CD14-positive monocyte (primary cell): ENCODE results near the gene MACF1. TPM values are rescaled to one million over a fixed set of nuclear protein-coding genes. Genes with fewer than 3 reads are reported as not detected.

Experiments used
- DNase-seq, 3 donors: peaks; one replicate each; pipeline ENCODE4 v3.0.0-alpha.2; 2011 to 2022
- H2AFZ ChIP-seq: 2 replicates; pipeline ENCODE4 v1.6.0; 2012; ENCODE audit warnings: mild to moderate bottlenecking, low read depth, low read length, inconsistent platforms; ENCODE audit not compliant: insufficient read depth, poor library complexity, severe bottlenecking
- H3K27ac ChIP-seq, 2 donors: 1 replicate in 1 of 2; 2 replicates in 1 of 2; pipeline ENCODE4 v1.5.1; 2012 to 2013; ENCODE audit warnings: low read length in 2 of 2, control low read depth in 1 of 2, inconsistent platforms in 1 of 2, low read depth in 1 of 2, mild to moderate bottlenecking in 1 of 2
- H3K27me3 ChIP-seq, 2 donors: one replicate each; pipeline versions ENCODE4 v1.6.0 to v1.6.1; 2011 to 2013; ENCODE audit warnings: low read length in 2 of 2; ENCODE audit not compliant: control insufficient read depth in 2 of 2, insufficient read depth in 2 of 2
- H3K36me3 ChIP-seq, 2 donors: replicated peaks in 1 of 2; 1 replicate in 1 of 2; 2 replicates in 1 of 2; pipeline versions ENCODE4 v1.5.1 to v1.6.1; 2012 to 2013; ENCODE audit warnings: low read length in 2 of 2, control low read depth in 1 of 2, inconsistent platforms in 1 of 2, mild to moderate bottlenecking in 1 of 2; ENCODE audit not compliant: insufficient read depth in 2 of 2, control insufficient read depth in 1 of 2
- H3K4me1 ChIP-seq, 2 donors: 1 replicate in 1 of 2; 2 replicates in 1 of 2; pipeline versions ENCODE4 v1.5.1 to v1.6.1; 2012 to 2013; ENCODE audit warnings: low read length in 2 of 2, control low read depth in 1 of 2, inconsistent platforms in 1 of 2, mild to moderate bottlenecking in 1 of 2, moderate library complexity in 1 of 2; ENCODE audit not compliant: insufficient read depth in 2 of 2, control insufficient read depth in 1 of 2
- H3K4me2 ChIP-seq: replicated peaks from 2 replicates; pipeline ENCODE3; 2012; ENCODE audit warnings: low read length, moderate library complexity, mild to moderate bottlenecking; ENCODE audit not compliant: poor library complexity, severe bottlenecking; ENCODE audit errors: extremely low read depth
- H3K4me3 ChIP-seq, 3 experiments: fragments of 200-600 bp in 1 of 3; sonication (generic) in 1 of 3; replicated peaks in 1 of 3; 1 replicate in 2 of 3; 2 replicates in 1 of 3; pipeline ENCODE4 v1.5.1; 2011 to 2013; ENCODE audit warnings: low read length in 3 of 3, mild to moderate bottlenecking in 3 of 3, control low read depth in 2 of 3, low read depth in 2 of 3, inconsistent platforms in 1 of 3, moderate library complexity in 1 of 3
- H3K79me2 ChIP-seq: 2 replicates; pipeline ENCODE4 v1.6.0; 2012; ENCODE audit warnings: mild to moderate bottlenecking, control low read depth, inconsistent platforms, low read length, moderate library complexity; ENCODE audit not compliant: insufficient read depth
- H3K9ac ChIP-seq: 2 replicates; pipeline ENCODE4 v1.6.0; 2017; ENCODE audit warnings: low read length, mild to moderate bottlenecking; ENCODE audit not compliant: insufficient read depth, poor library complexity, severe bottlenecking
- H3K9me3 ChIP-seq, 2 donors: replicated peaks in 1 of 2; 1 replicate in 1 of 2; 2 replicates in 1 of 2; pipeline versions ENCODE4 v1.5.1 to v1.6.1; 2012 to 2013; ENCODE audit warnings: low read length in 2 of 2, control low read depth in 1 of 2; ENCODE audit not compliant: control insufficient read depth in 1 of 2, insufficient read depth in 1 of 2
- H4K20me1 ChIP-seq: 2 replicates; pipeline ENCODE4 v1.6.0; 2012; ENCODE audit warnings: mild to moderate bottlenecking, low read length, control low read depth, moderate library complexity; ENCODE audit not compliant: insufficient read depth
- H3K27ac Mint-ChIP-seq, 7 donors: one replicate each; pipeline ENCODE4 v1.8.0; 2020; ENCODE audit warnings: mild to moderate bottlenecking in 7 of 7, mixed read lengths in 7 of 7, moderate library complexity in 6 of 7, inconsistent platforms in 2 of 7
- H3K27me3 Mint-ChIP-seq, 3 donors: one replicate each; pipeline ENCODE4 v1.8.0; 2021 to 2022; ENCODE audit warnings: low read depth in 3 of 3, mild to moderate bottlenecking in 3 of 3, mixed read lengths in 3 of 3, moderate library complexity in 3 of 3, inconsistent platforms in 1 of 3
- H3K36me3 Mint-ChIP-seq, 2 donors: one replicate each; pipeline ENCODE4 v1.8.0; 2020; ENCODE audit warnings: mixed read lengths in 2 of 2, inconsistent platforms in 1 of 2, mild to moderate bottlenecking in 1 of 2
- H3K4me1 Mint-ChIP-seq: one replicate; pipeline ENCODE4 v1.8.0; 2020; ENCODE audit warnings: mild to moderate bottlenecking, mixed read lengths
- H3K4me3 Mint-ChIP-seq, 2 donors: one replicate each; pipeline ENCODE4 v1.8.0; 2020; ENCODE audit warnings: mild to moderate bottlenecking in 2 of 2, mixed read lengths in 2 of 2, moderate library complexity in 1 of 2
- H3K9me3 Mint-ChIP-seq, 7 donors: one replicate each; pipeline ENCODE4 v1.8.0; 2020 to 2022; ENCODE audit warnings: mixed read lengths in 7 of 7, mild to moderate bottlenecking in 6 of 7, moderate library complexity in 6 of 7, inconsistent platforms in 2 of 7
- CTCF ChIP-seq: fragments of 200-600 bp; IDR thresholded peaks from one replicate; pipeline ENCODE4 v1.8.0; 2022; ENCODE audit warnings: antibody characterized with exemption, mild to moderate bottlenecking
- WGBS: methylation state at CpG from one replicate; pipeline ENCODE4 v1.1.5; 2013; ENCODE audit warnings: missing lambda C conversion rate; ENCODE audit not compliant: insufficient coverage; 5-methylcytosine and 5-hydroxymethylcytosine counted together
- intact Hi-C, 2 donors: fragments of 100-400 bp; cut with micrococcal nuclease; formaldehyde crosslinking; loops; one replicate each; pipeline versions ENCODE4 v1.15.0 to v1.15.1; 2023
- polyA plus RNA-seq, 3 donors: library from polyadenylated mRNA; depleted of rRNA in 1 of 3; unstranded in 2 of 3; stranded (reverse) in 1 of 3; fragments of 300-500 nt in 2 of 3; fragments of >200 nt in 1 of 3; fragmentation: Illumina TruSeq in 2 of 3; gene quantifications; 1 replicate in 2 of 3; 2 replicates in 1 of 3; pipeline ENCODE4 v1.2.3, GENCODE V29; 2012 to 2021

The MACF1 gene
- polyA plus RNA-seq, 3 donors: 3.4 to 36.8 (median 4.5) TPM

- H3K9me3 Mint-ChIP-seq: peaks cover 0 to 2% (median 0%) of the 10 kb centered on the region in 7 donors
- H3K4me1 Mint-ChIP-seq: peaks cover 28% of the 10 kb centered on the region
- Histone ChIP-seq H2AFZ (no peak overlapping the region), H3K27ac (no peak overlapping the region), H3K4me2 (no peak overlapping the region), H4K20me1 (peaks cover 95% of the 10 kb centered on the region), H3K4me1 (peaks cover 0 to 6% of the 10 kb centered on the region in 2 donors), H3K4me3 (no peak overlapping the region), H3K79me2 (peaks cover 70% of the 10 kb centered on the region), H3K27me3 (no peaks in the 10 kb centered on the region), H3K9me3 (no peaks in the 10 kb centered on the region), H3K9ac (no peak overlapping the region), H3K36me3 (peaks cover 1 to 32% of the 10 kb centered on the region in 2 donors)
- no peak overlapping the region for H3K4me3 Mint-ChIP-seq
- TF ChIP-seq CTCF: no peak
- H3K27ac Mint-ChIP-seq: peak overlapping the region in 2 of 7 donors; percentile 55 to 65
- H3K36me3 Mint-ChIP-seq: peaks cover 21 to 40% of the 10 kb centered on the region in 2 donors
- intact Hi-C loops: no loop called here
- no peaks in the 10 kb centered on the region for H3K27me3 Mint-ChIP-seq
- no peak for DNase-seq
- no CpG with 5 or more reads among the region's 1 CpG for WGBS
Observed at GRCh38 chr1:39266792-39267191, 62.3 kb downstream of the MACF1 start.

GRCh38 chr1:39268112-39268581, 63.7 kb downstream of the MACF1 start:
- H3K27ac ChIP-seq: peak overlapping the region in 1 of 2 donors; percentile 47
- H3K4me3 Mint-ChIP-seq: peak overlapping the region; percentile 78 to 85
- H3K9ac ChIP-seq: peak overlapping the region; percentile 35
- peaks cover 18 to 36% of the 10 kb centered on the region in 2 donors for H3K36me3 Mint-ChIP-seq
- TF ChIP-seq CTCF: no peak
- peaks cover 70% of the 10 kb centered on the region for H3K79me2 ChIP-seq
- peaks cover 28% of the 10 kb centered on the region for H3K4me1 Mint-ChIP-seq
- H3K27me3 ChIP-seq: no peaks in the 10 kb centered on the region
- peaks cover 0 to 18% of the 10 kb centered on the region in 2 donors for H3K36me3 ChIP-seq
- H4K20me1 ChIP-seq: peaks cover 96% of the 10 kb centered on the region
- DNase-seq: peak; percentile 6 to 14 (median 12)
- H3K27ac Mint-ChIP-seq: peak overlapping the region; percentile 26 to 92 (median 77)
- no peaks in the 10 kb centered on the region for H3K9me3 Mint-ChIP-seq
- peak overlapping the region; percentile 59 for H3K4me2 ChIP-seq
- no peaks in the 10 kb centered on the region for H3K27me3 Mint-ChIP-seq
- intact Hi-C loops: no loop called here
- H2AFZ ChIP-seq: peak overlapping the region; percentile 16
- 32% methylated on average over 8 of the region's 8 CpGs for WGBS
- peak overlapping the region in 1 of 3 experiments; percentile 49 for H3K4me3 ChIP-seq
- H3K9me3 ChIP-seq: no peaks in the 10 kb centered on the region
- H3K4me1 ChIP-seq: peaks cover 0 to 6% of the 10 kb centered on the region in 2 donors
